SH-SY5Y (cell line): ENCODE measurements around the gene SEMA4D.

ENCODE experiments used
- GATA2 ChIP-seq: IDR thresholded peaks from 2 replicates; pipeline ENCODE4 v1.6.1; 2011; ENCODE audit warnings: mild to moderate bottlenecking, low read depth, low read length
- GATA3 ChIP-seq: IDR thresholded peaks from 2 replicates; pipeline ENCODE4 v1.6.1; 2011; ENCODE audit warnings: low read depth, mild to moderate bottlenecking, low read length, moderate library complexity

DNA sequence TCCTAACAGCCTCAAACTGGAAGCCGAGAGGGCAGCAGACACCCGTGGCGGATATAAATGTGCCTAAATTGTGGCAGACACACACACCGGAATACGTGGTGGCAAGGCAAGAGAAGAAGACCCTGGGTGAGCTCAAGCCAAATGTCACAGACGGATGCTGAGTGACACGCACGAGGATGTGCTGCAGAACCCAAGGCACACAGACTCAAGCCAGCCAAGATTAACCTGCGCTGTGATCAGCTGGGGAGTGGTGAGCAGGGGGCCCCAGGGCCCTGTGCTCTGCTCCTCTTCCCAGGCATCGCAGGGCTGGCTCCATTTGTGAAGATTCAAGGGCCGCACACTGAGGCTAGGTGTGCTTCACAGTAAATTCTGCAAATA lies 16.4 kb downstream of the SEMA4D start:
- TF ChIP-seq GATA2 (no peak), GATA3 (no peak)
